GM12878 (cell line): ENCODE results near the gene EMB. TPM values are rescaled to one million over a fixed set of nuclear protein-coding genes. Genes with fewer than 3 reads are reported as not detected.

ENCODE experiments used
- ATAC-seq: fragments of 200-7000 bp; cut with Tn5 transposase; 3 replicates; pipeline ENCODE4 v1.9.1; 2020; ENCODE audit warnings: mild to moderate bottlenecking, moderate library complexity
- BruUV-seq: library from RNA; stranded (reverse); fragments of 400-500 nt; replicated peaks from 2 replicates; lab custom pipeline; 2021; lab: Mats Ljungman, UMichigan
- CTCF ChIA-PET: fragments of 300-600 bp; sonication (Branson Sonifier 250); formaldehyde crosslinking; extraction: SDS; loops from one replicate; lab custom pipeline; 2021; ENCODE audit warnings: inconsistent platforms; lab: Yijun Ruan, JAX
- POLR2A ChIA-PET: fragments of 350-600 bp; formaldehyde crosslinking; extraction: SDS; loops from one replicate; lab custom pipeline; 2021; ENCODE audit warnings: inconsistent platforms; lab: Charles Lee
- RAD21 ChIA-PET: fragments of 300-600 bp; sonication (Branson Sonifier 250); formaldehyde crosslinking; loops from one replicate; lab custom pipeline; 2023; ENCODE audit warnings: antibody characterized with exemption; ENCODE audit not compliant: unreplicated experiment; lab: Charles Lee
- SMC1A ChIA-PET: fragments of 300-600 bp; sonication (Branson Sonifier 250); formaldehyde crosslinking; loops from one replicate; lab custom pipeline; 2023; ENCODE audit not compliant: unreplicated experiment, uncharacterized antibody; lab: Charles Lee
- DNase-seq: peaks from one replicate; pipeline ENCODE4 v3.0.0-alpha.2; 2011; ENCODE audit warnings: low read depth, low spot score
- FAIRE-seq: peaks from 3 replicates; lab custom pipeline; 2011; peaks lifted over from hg19 to GRCh38; lab: Jason Lieb, UNC
- H2AFZ ChIP-seq: 2 replicates; pipeline ENCODE4 v1.6.0; 2011; ENCODE audit warnings: low read depth, low read length, control low read depth; ENCODE audit not compliant: control insufficient read depth
- H3K27ac ChIP-seq: 2 replicates; pipeline ENCODE4 v1.5.1; 2011; ENCODE audit warnings: control low read depth; ENCODE audit not compliant: control insufficient read depth, insufficient read depth
- H3K27me3 ChIP-seq, 2 experiments: replicated peaks in 1 of 2; 2 replicates each; pipeline versions ENCODE4 v1.6.0 to v1.6.1; 2011; ENCODE audit warnings: low read length in 1 of 2; ENCODE audit not compliant: control insufficient read depth in 2 of 2, insufficient read depth in 2 of 2
- H3K36me3 ChIP-seq, 2 experiments: 2 replicates each; pipeline ENCODE4 v1.5.1; 2011; ENCODE audit warnings: low read length in 1 of 2; ENCODE audit not compliant: control insufficient read depth in 2 of 2, insufficient read depth in 2 of 2
- H3K4me1 ChIP-seq: 2 replicates; pipeline ENCODE4 v1.6.1; 2011; ENCODE audit warnings: mild to moderate bottlenecking, low read length, moderate library complexity, mixed read lengths; ENCODE audit not compliant: control insufficient read depth, insufficient read depth
- H3K4me2 ChIP-seq: 2 replicates; pipeline ENCODE4 v1.6.0; 2011; ENCODE audit warnings: control low read depth; ENCODE audit not compliant: control insufficient read depth, insufficient read depth
- H3K4me3 ChIP-seq: fragments of 200-600 bp; sonication (generic); 2 replicates; pipeline ENCODE4 v1.5.1; 2016
- H3K79me2 ChIP-seq: 2 replicates; pipeline ENCODE4 v1.6.0; 2011; ENCODE audit warnings: low read length; ENCODE audit not compliant: control insufficient read depth, insufficient read depth
- H3K9ac ChIP-seq: 2 replicates; pipeline ENCODE4 v1.8.0; 2011; ENCODE audit warnings: low read length, control low read depth, mixed read lengths; ENCODE audit not compliant: control insufficient read depth, insufficient read depth
- H3K9me3 ChIP-seq: replicated peaks from 3 replicates; pipeline ENCODE4 v1.5.1; 2011; ENCODE audit warnings: mild to moderate bottlenecking, low read length; ENCODE audit not compliant: control insufficient read depth, insufficient read depth
- H4K20me1 ChIP-seq: 2 replicates; pipeline ENCODE4 v1.6.0; 2011; ENCODE audit not compliant: control insufficient read depth, insufficient read depth
- ATF7 ChIP-seq: fragments of 450-650 bp; IDR thresholded peaks from 2 replicates; pipeline ENCODE4 v1.6.1; 2016; ENCODE audit warnings: low read depth, mild to moderate bottlenecking
- BCL11A ChIP-seq: IDR thresholded peaks from 2 replicates; pipeline ENCODE4 v1.6.1; 2011; ENCODE audit warnings: low read depth, low read length
- CBFB ChIP-seq: IDR thresholded peaks from 2 replicates; pipeline ENCODE4 v1.6.1; 2016; ENCODE audit warnings: antibody characterized with exemption, low read depth
- CREB1 ChIP-seq: IDR thresholded peaks from 2 replicates; pipeline ENCODE4 v1.6.1; 2012; ENCODE audit warnings: low read depth, mild to moderate bottlenecking, inconsistent platforms
- ELK1 ChIP-seq: IDR thresholded peaks from 2 replicates; pipeline ENCODE4 v1.6.1; 2012; ENCODE audit warnings: low read depth, low read length, improper control_type of control experiment
- EZH2 ChIP-seq: IDR thresholded peaks from 2 replicates; pipeline ENCODE4 v1.6.1; 2012; ENCODE audit warnings: low read depth, mild to moderate bottlenecking, control low read depth, inconsistent platforms, low read length, borderline replicate concordance; ENCODE audit not compliant: control insufficient read depth
- IRF4 ChIP-seq: IDR thresholded peaks from 2 replicates; pipeline ENCODE4 v1.6.1; 2011; ENCODE audit warnings: low read depth, low read length
- KDM1A ChIP-seq: fragments of 200-600 bp; sonication (generic); IDR thresholded peaks from 2 replicates; pipeline ENCODE4 v1.6.1; 2016; ENCODE audit warnings: borderline replicate concordance
- PRDM15 ChIP-seq: fragments of 450-650 bp; formaldehyde crosslinking; IDR thresholded peaks from 2 replicates; pipeline ENCODE4 v1.4.0; 2020; ENCODE audit warnings: mild to moderate bottlenecking, moderate library complexity
- TBL1XR1 ChIP-seq: IDR thresholded peaks from 2 replicates; pipeline ENCODE4 v1.6.1; 2012; ENCODE audit warnings: low read depth, low read length, improper control_type of control experiment
- ZBTB40 ChIP-seq: fragments of 450-650 bp; IDR thresholded peaks from 2 replicates; pipeline ENCODE4 v1.6.1; 2016; ENCODE audit warnings: mild to moderate bottlenecking, moderate library complexity, borderline replicate concordance
- WGBS: methylation state at CpG from one replicate; pipeline ENCODE4 v1.1.6; 2016; ENCODE audit warnings: low lambda C conversion rate; ENCODE audit not compliant: insufficient replicate concordance, insufficient coverage; ENCODE audit errors: missing lambda C conversion rate; 5-methylcytosine and 5-hydroxymethylcytosine counted together
- in situ Hi-C: fragments of 300-500 bp; cut with MboI; formaldehyde crosslinking; loops from 9 replicates; pipeline ENCODE4 v1.14.3; 2018; ENCODE audit warnings: mixed read lengths
- intact Hi-C: fragments of 100-400 bp; cut with micrococcal nuclease; formaldehyde crosslinking; loops from one replicate; pipeline ENCODE4 v1.14.2; 2022; ENCODE audit not compliant: unreplicated experiment
- polyA plus RNA-seq, 11 experiments: library from polyadenylated mRNA; depleted of rRNA in 4 of 11; unstranded in 6 of 11; stranded (reverse) in 5 of 11; fragments of >200 nt; fragmentation: Nextera tagmentation in 4 of 11; fragmentation: Illumina TruSeq in 1 of 11; extraction: Ambion mirVana in 4 of 11; extraction: Trizol in 1 of 11; gene quantifications; 1 replicate in 1 of 11; 2 replicates in 10 of 11; pipeline versions ENCODE4 v1.2.1 to v1.2.3, GENCODE V29; 2011 to 2016; ENCODE audit warnings: inconsistent platforms in 2 of 11, missing spikeins in 2 of 11, low read depth in 1 of 11
- total RNA-seq, 4 experiments: library from RNA; depleted of rRNA in 3 of 4; stranded (reverse); fragments of >200 nt in 3 of 4; fragmentation: Illumina TruSeq in 1 of 4; extraction: Trizol in 1 of 4; gene quantifications; 2 replicates each; pipeline versions ENCODE4 v1.2.1 to v1.2.3, GENCODE V29; 2013 to 2021

EMB gene
- total and polyA plus RNA-seq, 10 of the 15 experiments (the other 5 are each of a cell fraction or from before 2014, with no cell fraction given) = 7.0 to 48.9 (median 37.7) TPM

- no peaks in the 10 kb centered on the region for H3K27me3 ChIP-seq
- no peak overlapping the region for H3K27ac ChIP-seq
- 55% methylated on average over 3 of the region's 3 CpGs for WGBS
- no peak for DNase-seq
- no peaks in the 10 kb centered on the region for H3K36me3 ChIP-seq
- H3K4me3 ChIP-seq = no peak overlapping the region
- no peaks in the 10 kb centered on the region for H4K20me1 ChIP-seq
- ChIA-PET POLR2A (no interaction called here), SMC1A (no interaction called here), RAD21 (no interaction called here), CTCF (interaction anchor here (0.9 kb wide), 1 partner anchor 255 kb away, joined by 3 read pairs; no protein-coding TSS in a partner anchor)
- no peaks in the 10 kb centered on the region for H3K79me2 ChIP-seq
- no peak overlapping the region for H3K4me2 ChIP-seq
- H3K9me3 ChIP-seq = no peaks in the 10 kb centered on the region
- no peak overlapping the region for H3K9ac ChIP-seq
- in situ Hi-C loops (no loop called here), intact Hi-C loops (no loop called here)
- no peak overlapping the region for H2AFZ ChIP-seq
- FAIRE-seq = no peak
- no peaks in the 10 kb centered on the region for H3K4me1 ChIP-seq
- BruUV-seq = no TSS peak
- ATAC-seq = no peak
- no peak for TF ChIP-seq ATF7
- TF ChIP-seq PRDM15 (CRISPR knock-in tag) = no peak
- no peak for TF ChIP-seq CBFB
- no peak for TF ChIP-seq KDM1A
- no peak for TF ChIP-seq ELK1
- TF ChIP-seq ZBTB40 = no peak
- TF ChIP-seq IRF4 = no peak
- TF ChIP-seq EZH2 = no peak
- TF ChIP-seq TBL1XR1 = no peak
- TF ChIP-seq CREB1 = no peak
- TF ChIP-seq BCL11A = no peak
Observed at GRCh38 chr5:50401336-50401735, 39.8 kb downstream of the EMB start.
